ENCODE measurements around the gene DIDO1. TPM values are rescaled to one million over a fixed set of nuclear protein-coding genes. Genes with fewer than 3 reads are reported as not detected.

DIDO1 gene
- total and polyA plus RNA-seq, 2 of the 13 experiments (the other 11 are each of a cell fraction or from before 2014, with no cell fraction given), result 75.0 to 75.1 TPM

- TF ChIP-seq ZGPAT (CRISPR knock-in tag; IDR thresholded peaks at IDR 0.05), result no peak
- TF ChIP-seq ZNF878 (CRISPR knock-in tag; IDR thresholded peaks at IDR 0.05), result no peak
- no peak for TF ChIP-seq ZNF263 (CRISPR knock-in tag; IDR thresholded peaks at IDR 0.05)
- TF ChIP-seq THAP9 (CRISPR knock-in tag; IDR thresholded peaks at IDR 0.05; ENCODE audit: borderline replicate concordance), result no peak
- TF ChIP-seq CBX2 (IDR thresholded peaks at IDR 0.05; ENCODE audit: low read depth, low read length), result no peak
- no peak for TF ChIP-seq CBX2 (CRISPR knock-in tag; IDR thresholded peaks at IDR 0.05; ENCODE audit: low read depth)
- no peak for TF ChIP-seq ZBTB46 (CRISPR knock-in tag; IDR thresholded peaks at IDR 0.05; ENCODE audit: borderline replicate concordance)
- no peak for TF ChIP-seq TCF7 (IDR thresholded peaks at IDR 0.05; ENCODE audit: low read depth)
- no peak for TF ChIP-seq RERE (CRISPR knock-in tag; IDR thresholded peaks at IDR 0.05; ENCODE audit: low read depth)
- TF ChIP-seq IKZF5 (CRISPR knock-in tag; IDR thresholded peaks at IDR 0.05), result no peak
- TF ChIP-seq ARNTL (CRISPR knock-in tag; IDR thresholded peaks at IDR 0.05), result no peak
- no peak for TF ChIP-seq SYNCRIP (IDR thresholded peaks at IDR 0.05; ENCODE audit: insufficient read depth, low read depth, low read length)
- TF ChIP-seq ZNF121 (CRISPR knock-in tag; IDR thresholded peaks at IDR 0.05), result no peak
- no peak for TF ChIP-seq ZFX (CRISPR knock-in tag; IDR thresholded peaks at IDR 0.05; ENCODE audit: low read depth)
- no peak for TF ChIP-seq KMT2A (CRISPR knock-in tag; IDR thresholded peaks at IDR 0.05)
- no peak for TF ChIP-seq IRX3 (CRISPR knock-in tag; IDR thresholded peaks at IDR 0.05; ENCODE audit: borderline replicate concordance, low read depth)
Observed at GRCh38 chr20:62951896-62952372, 25.6 kb upstream of the DIDO1 start (continued).

Data from HepG2 (cell line).